H1 (cell line): Measurements from ENCODE around the gene MAGI1. TPM values are rescaled to one million over a fixed set of nuclear protein-coding genes. Genes with fewer than 3 reads are reported as not detected.

Source experiments
- CTCF ChIA-PET: fragments of 300-600 bp; sonication (Branson Sonifier 250); formaldehyde crosslinking; loops from one replicate; lab custom pipeline; 2021; ENCODE audit not compliant: partially characterized antibody; lab: Charles Lee
- POLR2A ChIA-PET: fragments of 300-600 bp; sonication (Branson Sonifier 250); formaldehyde crosslinking; loops from one replicate; lab custom pipeline; 2021; ENCODE audit warnings: inconsistent platforms; ENCODE audit not compliant: partially characterized antibody; lab: Charles Lee
- DNase-seq, 2 experiments: peaks; one replicate each; pipeline versions ENCODE4 v3.0.0 to v3.0.0-alpha.2; 2010 to 2022; ENCODE audit warnings: low spot score in 2 of 2, low read depth in 1 of 2, mixed read lengths in 1 of 2
- FAIRE-seq: peaks from 2 replicates; lab custom pipeline; 2011; peaks lifted over from hg19 to GRCh38; lab: Jason Lieb, UNC
- H2AFZ ChIP-seq: 2 replicates; pipeline ENCODE4 v1.8.1; 2012; ENCODE audit warnings: low read length, inconsistent platforms
- H2AK5ac ChIP-seq: 2 replicates; pipeline ENCODE4 v1.6.1; 2013; ENCODE audit warnings: low read depth, low read length
- H2BK120ac ChIP-seq: replicated peaks from 2 replicates; pipeline ENCODE3; 2013; ENCODE audit warnings: low read depth, low read length, inconsistent platforms
- H2BK12ac ChIP-seq: 2 replicates; pipeline ENCODE4 v1.6.1; 2013; ENCODE audit warnings: low read depth, low read length
- H2BK15ac ChIP-seq: 2 replicates; pipeline ENCODE4 v1.6.1; 2013; ENCODE audit warnings: low read length
- H2BK20ac ChIP-seq: 2 replicates; pipeline ENCODE4 v1.6.1; 2013; ENCODE audit warnings: low read length
- H2BK5ac ChIP-seq: 2 replicates; pipeline ENCODE4 v1.6.1; 2013; ENCODE audit warnings: low read depth, low read length
- H3K14ac ChIP-seq: 2 replicates; pipeline ENCODE4 v1.6.1; 2013; ENCODE audit warnings: inconsistent platforms; ENCODE audit not compliant: insufficient read length
- H3K18ac ChIP-seq: 2 replicates; pipeline ENCODE4 v1.6.1; 2013; ENCODE audit warnings: low read length; ENCODE audit errors: extremely low read depth
- H3K23ac ChIP-seq: 2 replicates; pipeline ENCODE4 v1.6.1; 2013; ENCODE audit warnings: inconsistent platforms; ENCODE audit not compliant: insufficient read length
- H3K23me2 ChIP-seq: 2 replicates; pipeline ENCODE4 v1.6.1; 2013; ENCODE audit warnings: low read depth, low read length
- H3K27ac ChIP-seq: 2 replicates; pipeline ENCODE4 v1.6.1; 2011; ENCODE audit warnings: low read depth, low read length, inconsistent platforms
- H3K27me3 ChIP-seq, 4 experiments: replicated peaks in 1 of 4; 1 replicate in 1 of 4; 2 replicates in 3 of 4; pipeline versions ENCODE4 v1.6.1 to v1.8.1; 2011 to 2013; ENCODE audit warnings: low read length in 3 of 4, mild to moderate bottlenecking in 3 of 4, inconsistent platforms in 2 of 4, mixed read lengths in 2 of 4, moderate library complexity in 1 of 4; ENCODE audit not compliant: control insufficient read depth in 3 of 4, insufficient read depth in 3 of 4; ENCODE audit errors: extremely low read depth in 1 of 4
- H3K36me3 ChIP-seq, 4 experiments: 2 replicates each; pipeline versions ENCODE4 v1.6.1 to v1.8.1; 2011 to 2013; ENCODE audit warnings: mild to moderate bottlenecking in 4 of 4, low read length in 3 of 4, moderate library complexity in 2 of 4, control low read depth in 1 of 4, inconsistent platforms in 1 of 4; ENCODE audit not compliant: insufficient read depth in 4 of 4, control insufficient read depth in 2 of 4
- H3K4ac ChIP-seq: replicated peaks from 2 replicates; pipeline ENCODE3; 2013; ENCODE audit warnings: low read length, low read depth, mixed read lengths, inconsistent platforms; ENCODE audit not compliant: insufficient read length
- H3K4me1 ChIP-seq, 4 experiments: replicated peaks in 1 of 4; 1 replicate in 1 of 4; 2 replicates in 3 of 4; pipeline versions ENCODE4 v1.6.1 to v1.8.1; 2011 to 2013; ENCODE audit warnings: low read length in 3 of 4, inconsistent platforms in 2 of 4, mixed read lengths in 1 of 4; ENCODE audit not compliant: insufficient read depth in 4 of 4, control insufficient read depth in 3 of 4
- H3K4me2 ChIP-seq, 2 experiments: 2 replicates each; pipeline versions ENCODE4 v1.6.1 to v1.8.1; 2011 to 2013; ENCODE audit warnings: low read depth in 2 of 2, low read length in 2 of 2, control low read depth in 1 of 2, inconsistent platforms in 1 of 2, mild to moderate bottlenecking in 1 of 2; ENCODE audit not compliant: insufficient read depth in 1 of 2
- H3K4me3 ChIP-seq, 4 experiments: fragments of 200-600, 300-600 bp in 1 of 4; sonication (generic), shearing (Covaris generic), sonication (Bioruptor Twin) in 1 of 4; 2 replicates each; pipeline versions ENCODE4 v1.5.1 to v1.8.1; 2011 to 2016; ENCODE audit warnings: low read length in 4 of 4, low read depth in 3 of 4, control low read depth in 2 of 4, inconsistent platforms in 2 of 4, mild to moderate bottlenecking in 2 of 4, mixed read lengths in 1 of 4, moderate library complexity in 1 of 4; ENCODE audit not compliant: insufficient read depth in 2 of 4; ENCODE audit errors: extremely low read depth in 1 of 4
- H3K56ac ChIP-seq: replicated peaks from 2 replicates; pipeline ENCODE3; 2013; ENCODE audit warnings: low read depth, mild to moderate bottlenecking, mixed read lengths, low read length, inconsistent platforms; ENCODE audit not compliant: insufficient read length
- H3K79me1 ChIP-seq: 2 replicates; pipeline ENCODE4 v1.6.1; 2013; ENCODE audit warnings: low read depth, low read length, control low read depth
- H3K79me2 ChIP-seq, 2 experiments: 2 replicates each; pipeline versions ENCODE4 v1.6.1 to v1.8.1; 2012 to 2013; ENCODE audit warnings: low read length in 2 of 2, mild to moderate bottlenecking in 2 of 2, inconsistent platforms in 1 of 2; ENCODE audit not compliant: insufficient read depth in 2 of 2, control insufficient read depth in 1 of 2
- H3K9ac ChIP-seq, 4 experiments: replicated peaks in 1 of 4; 1 replicate in 1 of 4; 2 replicates in 3 of 4; pipeline versions ENCODE4 v1.6.1 to v1.8.1; 2011 to 2013; ENCODE audit warnings: low read depth in 3 of 4, low read length in 3 of 4, control low read depth in 2 of 4, mild to moderate bottlenecking in 2 of 4, moderate library complexity in 2 of 4, inconsistent platforms in 1 of 4; ENCODE audit errors: extremely low read depth in 1 of 4
- H3K9me3 ChIP-seq, 2 experiments: 2 replicates each; pipeline versions ENCODE4 v1.6.1 to v1.8.1; 2012 to 2013; ENCODE audit warnings: mild to moderate bottlenecking in 2 of 2, moderate library complexity in 2 of 2, control low read depth in 1 of 2, inconsistent platforms in 1 of 2, low read depth in 1 of 2, low read length in 1 of 2, mixed read lengths in 1 of 2; ENCODE audit not compliant: insufficient read depth in 2 of 2
- H4K20me1 ChIP-seq, 2 experiments: replicated peaks in 1 of 2; 2 replicates each; pipeline versions ENCODE3 to v1.8.1; 2011 to 2013; ENCODE audit warnings: inconsistent platforms in 2 of 2, low read length in 2 of 2, mild to moderate bottlenecking in 1 of 2; ENCODE audit not compliant: insufficient read depth in 2 of 2, control insufficient read depth in 1 of 2
- H4K5ac ChIP-seq: 2 replicates; pipeline ENCODE4 v1.6.1; 2013; ENCODE audit warnings: low read length, low read depth, mixed read lengths, inconsistent platforms; ENCODE audit not compliant: insufficient read length
- H4K8ac ChIP-seq: 2 replicates; pipeline ENCODE4 v1.8.0; 2013; ENCODE audit warnings: mild to moderate bottlenecking, moderate library complexity, low read length, inconsistent platforms; ENCODE audit not compliant: insufficient read depth; ENCODE audit errors: extremely low read depth
- H4K91ac ChIP-seq: replicated peaks from 2 replicates; pipeline ENCODE3; 2013; ENCODE audit warnings: low read length, mixed read lengths, inconsistent platforms; ENCODE audit not compliant: insufficient read length
- CTCF ChIP-seq, 3 experiments: IDR thresholded peaks; 1 replicate in 2 of 3; 2 replicates in 1 of 3; pipeline versions ENCODE4 v1.5.1 to v1.6.1; 2011; ENCODE audit warnings: low read length in 3 of 3, mild to moderate bottlenecking in 3 of 3, inconsistent platforms in 2 of 3, low read depth in 1 of 3, moderate library complexity in 1 of 3; ENCODE audit not compliant: insufficient read depth in 1 of 3; ENCODE audit errors: control extremely low read depth in 1 of 3
- RAD21 ChIP-seq, 2 experiments: IDR thresholded peaks in 1 of 2; conservative IDR thresholded peaks in 1 of 2; 2 replicates each; pipeline ENCODE4 v1.6.1; 2011; ENCODE audit warnings: low read depth in 2 of 2, low read length in 2 of 2, improper control_type of control experiment in 1 of 2, inconsistent platforms in 1 of 2, mild to moderate bottlenecking in 1 of 2, moderate library complexity in 1 of 2
- RXRA ChIP-seq: IDR thresholded peaks from 2 replicates; pipeline ENCODE4 v1.6.1; 2011; ENCODE audit warnings: low read depth, mild to moderate bottlenecking, low read length, moderate library complexity; ENCODE audit not compliant: insufficient read depth
- TEAD4 ChIP-seq: IDR thresholded peaks from 2 replicates; pipeline ENCODE4 v1.6.1; 2012; ENCODE audit warnings: low read depth, low read length, inconsistent platforms, mixed read lengths
- WGBS, 2 experiments: shearing (Covaris generic) in 1 of 2; methylation state at CpG; one replicate each; pipeline versions ENCODE4 v1.1.6 to v1.1.7; 2013 to 2015; ENCODE audit warnings: low lambda C conversion rate in 2 of 2, mixed read lengths in 2 of 2, inconsistent platforms in 1 of 2, low coverage in 1 of 2, missing lambda C conversion rate in 1 of 2; ENCODE audit not compliant: insufficient replicate concordance in 2 of 2, insufficient coverage in 1 of 2, insufficient read length in 1 of 2; ENCODE audit errors: extremely low coverage in 1 of 2, missing lambda C conversion rate in 1 of 2; 5-methylcytosine and 5-hydroxymethylcytosine counted together
- polyA plus RNA-seq, 7 experiments: library from polyadenylated mRNA; depleted of rRNA in 3 of 7; stranded (reverse) in 5 of 7; unstranded in 2 of 7; fragments of >200 nt in 5 of 7; fragments of 200-250 nt in 2 of 7; gene quantifications; 1 replicate in 5 of 7; 2 replicates in 1 of 7; 4 replicates in 1 of 7; pipeline versions ENCODE4 v1.2.1 to v1.2.3, GENCODE V29; 2011 to 2013; ENCODE audit warnings: missing spikeins in 2 of 7, mixed read lengths in 2 of 7
- total RNA-seq: library from RNA; stranded (reverse); fragmentation: NEBNext Ultra II Directional; extraction: Animal tissue kit (Norgen Biotek cat#: 25700); gene quantifications from 2 replicates; pipeline ENCODE4 v1.2.1, GENCODE V29; 2021

The MAGI1 gene
- total and polyA plus RNA-seq, 2 of the 8 experiments (the other 6 are each of a cell fraction or from before 2014, with no cell fraction given), result 19.8 to 78.0 TPM

- peak overlapping the region in 1 of 4 experiments; percentile 43; a peak in 1 of 7 replicates for H3K9ac ChIP-seq
- H3K4ac ChIP-seq, result no peak overlapping the region
- H2BK20ac ChIP-seq, result no peak overlapping the region
- no peaks in the 10 kb centered on the region; the same call in 1 of the 2 replicates for H3K23me2 ChIP-seq
- H3K14ac ChIP-seq, result no peak overlapping the region
- ChIA-PET CTCF (interaction anchor here (0.9 to 3.0 kb wide), 19 partner anchors 9 to 234 kb away, joined by 3 to 12 read pairs (median 5); no protein-coding TSS in a partner anchor), POLR2A (interaction anchor here (1.0 kb wide), 1 partner anchor 9 kb away, joined by 4 read pairs; no protein-coding TSS in a partner anchor)
- peaks cover 2 to 8% of the 10 kb centered on the region in 2 experiments; a peak in 2 of 4 replicates for H3K9me3 ChIP-seq
- H3K4me1 ChIP-seq, result peaks cover 0 to 4% (median 0%) of the 10 kb centered on the region in 4 experiments; a peak in 1 of 7 replicates
- H3K18ac ChIP-seq, result no peak overlapping the region
- H3K27ac ChIP-seq, result no peak overlapping the region
- TF ChIP-seq RAD21 (IDR thresholded peaks at IDR 0.05 in 1 of 2, conservative IDR thresholded peaks at IDR 0.05 in 1 of 2; ENCODE audit: low read depth in 2 of 2, low read length in 2 of 2), result peak; percentile 18 to 19; a peak in 3 of 4 replicates
- peak in 2 of 3 experiments; percentile 14 to 27; a peak in 2 of 4 replicates for TF ChIP-seq CTCF (IDR thresholded peaks at IDR 0.05; ENCODE audit: control extremely low read depth in 1 of 3, insufficient read depth in 1 of 3, low read depth in 1 of 3, low read length in 3 of 3)
- TF ChIP-seq RXRA, result no peak
- TF ChIP-seq TEAD4, result no peak
- H3K4me3 ChIP-seq, result no peak overlapping the region
- H4K5ac ChIP-seq, result no peak overlapping the region
- H3K79me2 ChIP-seq, result peaks cover 0 to 54% of the 10 kb centered on the region in 2 experiments; a peak in 3 of 4 replicates
- no peak overlapping the region for H3K23ac ChIP-seq
- H2BK5ac ChIP-seq, result no peak overlapping the region
- 78% methylated on average over 5 of the region's 5 CpGs; no CpG with 5 or more reads in 1 of the 2 experiments for WGBS, 2 experiments
- no peaks in the 10 kb centered on the region for H3K36me3 ChIP-seq
- H4K91ac ChIP-seq, result no peak overlapping the region
- H4K8ac ChIP-seq, result no peak overlapping the region
- FAIRE-seq (peak; percentile 58), DNase-seq (no peak)
- H3K79me1 ChIP-seq, result no peaks in the 10 kb centered on the region; the same call in 1 of the 2 replicates
- no peak overlapping the region for H2BK120ac ChIP-seq
- peaks cover 0 to 2% of the 10 kb centered on the region in 2 experiments for H4K20me1 ChIP-seq
- H2AFZ ChIP-seq, result no peak overlapping the region
- no peak overlapping the region for H3K56ac ChIP-seq
- H2BK12ac ChIP-seq, result no peak overlapping the region
- no peak overlapping the region for H2BK15ac ChIP-seq
- no peaks in the 10 kb centered on the region for H3K27me3 ChIP-seq
- no peak overlapping the region for H3K4me2 ChIP-seq
- no peak overlapping the region for H2AK5ac ChIP-seq
These were observed 124.5 kb downstream of the MAGI1 start for GRCh38 chr3:65914032-65914739.
